Bronchial epithelial cell (primary cell): ENCODE measurements around the gene ZNF521. TPM values are rescaled to one million over a fixed set of nuclear protein-coding genes. Genes with fewer than 3 reads are reported as not detected.

Source experiments
- DNase-seq: peaks from one replicate; pipeline ENCODE4 v3.0.0-alpha.2; 2010; ENCODE audit warnings: low read depth
- FAIRE-seq: peaks from 2 replicates; lab custom pipeline; 2011; peaks lifted over from hg19 to GRCh38; lab: Jason Lieb, UNC
- H3K27me3 ChIP-seq: 2 replicates; pipeline ENCODE4 v1.5.1; 2011; ENCODE audit warnings: low read length; ENCODE audit not compliant: control insufficient read depth, insufficient read depth
- H3K36me3 ChIP-seq: 2 replicates; pipeline ENCODE4 v1.5.1; 2011; ENCODE audit warnings: low read length; ENCODE audit not compliant: control insufficient read depth, insufficient read depth
- H3K4me3 ChIP-seq: 2 replicates; pipeline ENCODE4 v1.5.1; 2011; ENCODE audit warnings: mild to moderate bottlenecking, low read depth, low read length, control low read depth
- CTCF ChIP-seq: IDR thresholded peaks from 2 replicates; pipeline ENCODE4 v1.5.1; 2011; ENCODE audit warnings: mild to moderate bottlenecking, moderate library complexity, low read length, control low read depth, inconsistent platforms; ENCODE audit not compliant: insufficient read depth, severe bottlenecking
- total RNA-seq: library from RNA; depleted of rRNA; stranded (reverse); fragments of >200 nt; gene quantifications from 2 replicates; pipeline ENCODE4 v1.2.1, GENCODE V29; 2014

Gene ZNF521
- total RNA-seq, 1 donor from 2014 or later, result 0.53 TPM

GRCh38 chr18:25288340-25288938, 63.5 kb downstream of the ZNF521 start:
- DNase-seq, result no peak
- FAIRE-seq, result no peak
- Histone ChIP-seq H3K27me3 (no peaks in the 10 kb centered on the region), H3K36me3 (no peaks in the 10 kb centered on the region), H3K4me3 (no peak overlapping the region)
- TF ChIP-seq CTCF, result no peak

- Histone ChIP-seq H3K36me3 (no peaks in the 10 kb centered on the region), H3K4me3 (no peak overlapping the region), H3K27me3 (no peaks in the 10 kb centered on the region)
- no peak for FAIRE-seq
- DNase-seq, result no peak
- no peak for TF ChIP-seq CTCF
Observed at GRCh38 chr18:25287106-25287505, 64.9 kb downstream of the ZNF521 start.

- FAIRE-seq, result no peak
- DNase-seq, result no peak
- Histone ChIP-seq H3K36me3 (no peaks in the 10 kb centered on the region), H3K4me3 (no peak overlapping the region), H3K27me3 (no peaks in the 10 kb centered on the region)
- TF ChIP-seq CTCF, result no peak
Observed at GRCh38 chr18:25284861-25285550, 67.0 kb downstream of the ZNF521 start.

- no peaks in the 10 kb centered on the region for H3K27me3 ChIP-seq
- H3K4me3 ChIP-seq, result no peak overlapping the region
- no peak for FAIRE-seq
- no peak for DNase-seq
- TF ChIP-seq CTCF, result no peak
- no peaks in the 10 kb centered on the region for H3K36me3 ChIP-seq
Observed at GRCh38 chr18:25284281-25284680, 67.7 kb downstream of the ZNF521 start.

- FAIRE-seq (no peak), DNase-seq (no peak)
- Histone ChIP-seq H3K27me3 (no peaks in the 10 kb centered on the region), H3K4me3 (no peak overlapping the region), H3K36me3 (no peaks in the 10 kb centered on the region)
- TF ChIP-seq CTCF, result no peak
Observed at GRCh38 chr18:25283781-25284180, 68.2 kb downstream of the ZNF521 start.
